Tibial artery (tissue), 4 donors: ENCODE measurements around the gene ESF1.
A peak's percentile ranks its signal among the peaks of the same experiment; 100 is the strongest.

ENCODE experiments used
- DNase-seq, 2 donors: peaks; one replicate each; pipeline ENCODE4 v3.0.0-alpha.2; 2019
- H3K27ac ChIP-seq, 2 donors: fragments of 200-600 bp; sonication (generic) in 1 of 2; 1 replicate in 1 of 2; 2 replicates in 1 of 2; pipeline ENCODE4 v1.5.1; 2018 to 2019; ENCODE audit warnings: mild to moderate bottlenecking in 1 of 2
- H3K27me3 ChIP-seq, 2 donors: fragments of 200-600 bp; sonication (generic) in 1 of 2; one replicate each; pipeline versions ENCODE4 v1.5.1 to v1.6.0; 2016 to 2019
- H3K36me3 ChIP-seq, 3 donors: fragments of 200-600 bp; sonication (generic) in 2 of 3; one replicate each; pipeline ENCODE4 v1.5.1; 2016 to 2019; ENCODE audit warnings: mild to moderate bottlenecking in 2 of 3
- H3K4me1 ChIP-seq, 4 donors: fragments of 200-600 bp; sonication (generic) in 2 of 4; 1 replicate in 3 of 4; 2 replicates in 1 of 4; pipeline ENCODE4 v1.5.1; 2016 to 2019
- H3K4me3 ChIP-seq, 2 donors: fragments of 200-600 bp; sonication (generic) in 1 of 2; 1 replicate in 1 of 2; 2 replicates in 1 of 2; pipeline ENCODE4 v1.5.1; 2018 to 2019; ENCODE audit warnings: mild to moderate bottlenecking in 2 of 2
- H3K9me3 ChIP-seq, 3 donors: fragments of 200-600 bp; sonication (generic) in 1 of 3; one replicate each; pipeline ENCODE4 v1.5.1; 2016 to 2019
- CTCF ChIP-seq, 2 experiments: fragments of 200-600 bp in 1 of 2; fragments of 450-650 bp in 1 of 2; IDR thresholded peaks; one replicate each; pipeline ENCODE4 v1.5.1; 2017 to 2019; ENCODE audit warnings: antibody characterized with exemption in 2 of 2, mild to moderate bottlenecking in 1 of 2, moderate library complexity in 1 of 2
- intact Hi-C: fragments of 100-400 bp; cut with DNase I; formaldehyde crosslinking; loops from one replicate; pipeline ENCODE4 v1.15.0; 2023; ENCODE audit warnings: low total_unique reads

Gene ESF1

GRCh38 chr20:13784893-13785715, at the start of gene ESF1, which contains the start of gene NDUFAF5:
ESF1 (minus strand) TSS chr20:13784919; CDS start chr20:13783140, 1,779 bp downstream.
NDUFAF5 (plus strand) TSS chr20:13785028; CDS start chr20:13785069, 41 bp downstream.
- intact Hi-C loops: no loop called here
- peak in 1 of 2 experiments; percentile 19 for TF ChIP-seq CTCF (IDR thresholded peaks at IDR 0.05)

GRCh38 chr20:13831476-13831875, 46.8 kb upstream of the ESF1 start:
- Histone ChIP-seq H3K9me3 (no peaks in the 10 kb centered on the region), H3K4me3 (no peak overlapping the region), H3K27me3 (no peaks in the 10 kb centered on the region), H3K4me1 (no peaks in the 10 kb centered on the region), H3K36me3 (no peaks in the 10 kb centered on the region), H3K27ac (no peak overlapping the region)
- TF ChIP-seq CTCF (IDR thresholded peaks at IDR 0.05): no peak
- intact Hi-C loops: no loop called here
- no peak for DNase-seq

More at GRCh38 chr20:13784893-13785715, at the start of gene ESF1, which contains the start of gene NDUFAF5:
- Histone ChIP-seq H3K27ac (peak within 1 kb of the TSS; percentile 91 to 94), H3K4me1 (peaks cover 0 to 42% (median 21%) of the 10 kb centered on the region in 4 donors), H3K9me3 (no peaks in the 10 kb centered on the region), H3K27me3 (no peaks in the 10 kb centered on the region), H3K36me3 (peaks cover 13 to 33% (median 23%) of the 10 kb centered on the region in 3 donors), H3K4me3 (peak within 1 kb of the TSS; percentile 85 to 94)
- peak; percentile 97 for DNase-seq

GRCh38 chr20:13825465-13825864, 40.7 kb upstream of the ESF1 start:
- no peak for DNase-seq
- Histone ChIP-seq H3K9me3 (no peaks in the 10 kb centered on the region), H3K36me3 (no peaks in the 10 kb centered on the region), H3K27me3 (no peaks in the 10 kb centered on the region), H3K27ac (no peak overlapping the region), H3K4me3 (no peak overlapping the region), H3K4me1 (no peaks in the 10 kb centered on the region)
- intact Hi-C loops: loop anchor here (10.0 kb wide), 1 partner anchor 129 kb away; no protein-coding TSS in a partner anchor
- no peak for TF ChIP-seq CTCF (IDR thresholded peaks at IDR 0.05)

GRCh38 chr20:13824459-13824858, 39.7 kb upstream of the ESF1 start:
- Histone ChIP-seq H3K4me1 (no peaks in the 10 kb centered on the region), H3K36me3 (no peaks in the 10 kb centered on the region), H3K27me3 (no peaks in the 10 kb centered on the region), H3K9me3 (no peaks in the 10 kb centered on the region), H3K4me3 (no peak overlapping the region), H3K27ac (no peak overlapping the region)
- no peak for TF ChIP-seq CTCF (IDR thresholded peaks at IDR 0.05)
- intact Hi-C loops: loop anchor here (10.0 kb wide), 1 partner anchor 130 kb away; no protein-coding TSS in a partner anchor
- no peak for DNase-seq

GRCh38 chr20:13822459-13822858, 37.7 kb upstream of the ESF1 start:
- no peaks in the 10 kb centered on the region for H3K9me3 ChIP-seq
- H3K36me3 ChIP-seq: peaks cover 0 to 10% (median 7%) of the 10 kb centered on the region in 3 donors
- no peaks in the 10 kb centered on the region for H3K27me3 ChIP-seq
- H3K4me3 ChIP-seq: no peak overlapping the region
- DNase-seq: no peak
- no peak overlapping the region for H3K27ac ChIP-seq
- intact Hi-C loops: loop anchor here (10.0 kb wide), 1 partner anchor 132 kb away; no protein-coding TSS in a partner anchor
- no peak for TF ChIP-seq CTCF (IDR thresholded peaks at IDR 0.05)
- no peaks in the 10 kb centered on the region for H3K4me1 ChIP-seq
